Stimulated activated CD4-positive, alpha-beta T cell treated with anti-CD3 and anti-CD28 coated beads, Interleukin-12 subunit alpha, Interleukin-12 subunit beta, amount 100 ng/mL, for 4 hours (primary cell): ENCODE data around the gene ARL5C.
"Not testable (repeated sequence)": the region's sequence is repeated elsewhere in the genome, so short reads cannot be mapped to it uniquely, and the experiment has no call there.

Source experiments
- DNase-seq: peaks from one replicate; pipeline ENCODE4 v3.0.0-alpha.2; 2020

Gene ARL5C

DNA sequence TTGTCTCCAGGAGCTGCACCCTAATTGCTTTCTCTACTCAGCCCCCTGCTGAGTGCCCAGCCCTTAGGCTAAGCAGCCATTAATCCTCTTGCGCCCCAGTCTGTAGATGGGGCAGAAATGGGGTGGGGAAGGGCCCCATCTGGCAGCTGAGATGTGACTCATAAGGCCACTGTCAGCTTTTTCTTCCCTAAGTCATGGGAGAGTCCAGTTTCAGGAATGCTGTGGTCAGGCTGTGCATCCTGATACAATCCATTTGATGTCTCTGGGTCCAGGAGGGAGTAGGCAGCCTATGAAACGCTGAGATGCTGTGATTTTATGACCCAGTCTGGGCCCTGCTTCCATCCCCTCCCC lies 26.8 kb downstream of the ARL5C start:
- no peak for DNase-seq

GRCh38 chr17:39138431-39139160 lies 27.4 kb downstream of the ARL5C start:
- no peak for DNase-seq

DNA sequence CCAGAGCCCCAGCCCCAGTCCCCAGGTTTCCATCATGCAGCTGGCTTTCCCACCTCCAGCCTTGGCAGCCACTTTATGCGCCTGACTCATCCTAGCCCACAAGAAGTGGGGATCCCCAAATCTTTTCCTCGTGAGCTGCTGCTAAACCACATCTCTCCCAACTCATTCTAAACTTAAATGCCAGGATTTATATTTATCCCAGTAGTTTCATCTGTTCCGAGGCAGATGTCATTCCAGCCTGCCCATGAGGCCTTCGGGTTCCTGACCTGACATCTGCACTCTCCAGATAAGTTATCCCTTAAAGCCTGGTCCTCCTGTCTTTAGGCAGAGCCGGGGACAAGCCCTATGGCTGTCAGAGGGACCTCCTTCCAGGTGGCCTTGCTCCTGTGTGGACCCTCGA lies 31.1 kb downstream of the ARL5C start:
- DNase-seq: no peak

DNA sequence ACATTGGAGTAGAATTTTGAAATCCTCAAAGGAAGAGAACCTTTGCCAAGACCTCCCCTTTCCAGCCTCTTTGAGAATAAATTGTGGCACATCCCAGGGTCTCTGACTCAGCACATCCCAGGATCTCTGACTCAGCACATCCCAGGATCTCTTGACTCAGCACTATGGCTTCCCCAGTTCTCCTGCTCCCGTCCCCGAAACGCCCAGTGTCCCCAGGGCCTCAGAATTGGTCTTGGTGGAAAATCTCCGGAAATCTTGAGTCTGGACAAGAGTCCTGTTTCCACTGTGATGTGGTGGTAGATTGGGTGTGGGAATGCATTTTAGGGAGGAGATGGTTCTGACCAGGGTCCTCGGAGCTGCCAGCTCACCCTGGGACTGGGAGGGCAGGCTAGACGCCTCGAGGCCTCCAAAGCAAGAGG lies 33.8 kb downstream of the ARL5C start:
- DNase-seq: no peak

DNA sequence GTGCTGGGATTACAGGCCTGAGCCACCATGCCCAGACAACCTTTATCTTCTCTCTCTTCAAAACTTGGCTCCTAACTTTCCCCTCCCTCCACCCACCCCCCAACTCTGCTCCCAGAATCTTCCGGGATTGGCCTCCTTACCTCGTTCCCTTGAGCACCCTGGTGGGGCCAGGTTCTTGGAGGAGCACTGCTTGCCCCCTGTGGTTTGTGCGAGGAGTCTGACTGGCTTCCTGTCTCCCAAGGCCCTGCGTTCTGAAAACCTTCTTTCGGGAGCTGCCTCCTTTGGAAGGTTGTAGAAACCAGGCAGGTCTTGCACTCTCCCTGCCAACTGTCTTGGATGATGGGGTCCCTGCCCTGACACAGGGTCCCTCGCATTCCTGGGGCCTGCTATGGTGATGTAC lies 34.3 kb downstream of the ARL5C start:
- no peak for DNase-seq

- DNase-seq: no peak
These were observed 35.8 kb downstream of the ARL5C start for GRCh38 chr17:39130205-39130604.

DNA sequence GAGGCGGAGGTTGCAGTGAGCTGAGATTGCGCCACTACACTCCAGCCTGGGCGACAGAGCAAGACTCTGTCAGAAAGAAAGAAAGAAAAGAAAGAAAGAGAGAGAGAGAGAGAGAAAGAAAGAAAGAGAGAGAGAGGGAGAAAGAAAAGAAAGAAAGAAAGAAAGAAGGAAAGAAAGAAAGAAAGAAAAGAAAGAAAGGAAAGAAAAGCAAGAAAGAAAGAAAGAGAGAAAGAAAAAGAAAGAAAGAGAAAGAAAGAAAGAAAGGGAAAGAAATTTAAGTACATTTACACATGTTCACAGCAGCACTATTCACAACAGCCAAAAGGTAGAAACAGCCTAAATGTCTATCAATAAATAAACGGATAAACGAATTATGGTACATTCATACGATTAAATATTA lies 36.4 kb downstream of the ARL5C start:
- DNase-seq: not testable (repeated sequence)

- DNase-seq: no peak
These were observed 39.5 kb downstream of the ARL5C start for GRCh38 chr17:39126436-39126835.

- no peak for DNase-seq
These were observed 40.7 kb downstream of the ARL5C start for GRCh38 chr17:39125143-39125875.

DNA sequence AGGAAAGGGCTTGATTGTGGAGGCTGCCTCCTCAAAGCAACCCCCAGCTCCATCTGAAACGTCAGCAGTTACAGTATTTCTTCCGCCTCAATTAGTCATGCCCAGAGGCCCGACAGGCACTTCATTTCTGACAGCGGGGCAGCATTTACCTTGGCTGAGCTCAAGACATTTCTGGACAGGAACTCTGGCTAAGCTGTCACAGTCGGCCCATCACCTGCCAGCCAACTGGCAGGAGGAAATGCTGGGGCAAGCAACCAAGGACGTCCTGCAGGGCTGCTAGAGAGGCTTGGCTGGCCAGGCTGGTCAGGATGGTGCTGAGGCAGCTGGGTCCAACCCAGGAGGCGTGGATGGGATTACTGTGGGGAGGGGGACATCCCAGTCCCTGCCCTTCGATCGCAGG lies 42.3 kb downstream of the ARL5C start:
- no peak for DNase-seq

GRCh38 chr17:39122991-39123390 lies 43.0 kb downstream of the ARL5C start:
- DNase-seq: no peak

GRCh38 chr17:39121919-39122318 lies 44.0 kb downstream of the ARL5C start:
- DNase-seq: not testable (repeated sequence)

- no peak for DNase-seq
These were observed 47.1 kb downstream of the ARL5C start for GRCh38 chr17:39118674-39119419.

DNA sequence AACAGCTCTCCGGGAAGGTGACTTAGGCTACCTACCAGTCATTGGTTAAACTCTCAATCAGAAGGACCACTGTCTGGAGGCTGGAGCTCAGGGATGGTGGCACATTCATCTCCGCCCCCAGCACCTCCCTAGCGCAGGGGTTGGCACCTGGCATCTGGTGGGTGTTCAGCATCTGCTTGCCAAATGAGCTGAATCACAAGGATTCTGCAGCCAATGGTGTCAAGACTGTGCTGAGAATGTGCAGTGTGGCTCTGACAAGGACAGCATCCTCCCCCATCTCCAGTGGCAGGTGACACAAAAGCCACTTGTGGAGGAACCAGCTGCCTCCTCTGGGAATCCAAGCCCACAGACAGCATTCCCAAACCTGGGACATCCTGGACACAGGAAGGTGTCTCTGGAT lies 49.7 kb downstream of the ARL5C start:
- no peak for DNase-seq

GRCh38 chr17:39115135-39115534 lies 50.8 kb downstream of the ARL5C start:
- no peak for DNase-seq

DNA sequence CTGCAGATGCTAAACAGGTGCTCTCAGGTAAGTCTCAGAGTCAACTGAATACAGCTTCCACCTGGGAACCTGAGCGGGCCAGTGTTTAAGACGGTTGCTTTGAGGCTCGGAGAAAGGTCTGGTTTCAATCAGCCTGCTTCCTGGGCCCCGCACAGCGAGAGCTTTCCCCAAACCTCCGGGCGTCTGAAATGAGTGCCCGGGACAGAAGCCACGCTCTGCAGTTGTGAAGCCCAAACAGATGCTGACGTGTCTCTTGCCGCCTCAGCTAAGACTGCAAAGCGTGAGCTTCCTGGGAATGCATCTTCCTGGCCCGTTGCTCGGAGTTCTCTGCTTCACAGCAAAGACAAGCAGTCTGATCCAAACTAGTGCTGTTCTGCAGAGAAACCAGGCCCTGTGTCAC lies 51.2 kb downstream of the ARL5C start:
- DNase-seq: no peak

- no peak for DNase-seq
These were observed 52.1 kb downstream of the ARL5C start for GRCh38 chr17:39113871-39114270.

DNA sequence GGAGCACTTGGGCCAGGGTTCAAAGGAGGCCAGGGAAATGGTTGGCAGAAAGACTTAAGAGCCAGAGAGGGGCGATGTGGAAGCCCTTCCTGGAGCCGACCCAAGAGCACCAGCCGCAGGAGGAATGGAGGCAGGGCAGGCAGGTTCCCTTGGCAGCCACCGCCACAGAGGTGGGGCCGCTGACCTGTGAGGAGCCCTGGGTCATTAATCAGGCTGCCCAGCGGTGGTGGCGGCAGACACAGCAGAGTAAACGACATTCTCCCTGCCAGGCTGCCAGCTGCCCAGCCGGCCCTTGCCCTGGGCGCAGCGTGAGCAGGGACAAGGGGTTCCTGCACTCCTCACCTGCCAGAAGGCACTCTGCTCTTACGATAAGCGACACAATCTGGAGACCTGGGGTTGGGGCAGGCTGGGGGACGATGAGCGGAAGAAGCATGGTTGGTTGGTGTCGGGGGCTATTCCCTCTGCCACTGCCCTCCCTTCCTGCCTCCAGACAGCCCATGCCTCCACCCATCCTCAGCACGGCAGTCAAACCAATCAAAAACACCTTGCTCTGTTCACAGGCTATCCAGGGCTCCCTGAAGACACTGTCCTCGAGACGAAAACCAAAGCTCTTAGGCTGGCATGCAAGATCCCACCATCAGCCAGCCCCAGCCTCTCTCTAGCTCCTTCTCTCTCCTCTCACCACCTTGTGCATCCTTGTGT lies 55.4 kb downstream of the ARL5C start:
- no peak for DNase-seq

GRCh38 chr17:39108461-39109375 lies 57.2 kb downstream of the ARL5C start:
- DNase-seq: no peak

GRCh38 chr17:39107973-39108372 lies 58.0 kb downstream of the ARL5C start:
- no peak for DNase-seq

GRCh38 chr17:39107155-39107554 lies 58.8 kb downstream of the ARL5C start:
- DNase-seq: no peak
